Naive thymus-derived CD8-positive, alpha-beta T cell (primary cell): ENCODE results near the gene ENO1. TPM values are rescaled to one million over a fixed set of nuclear protein-coding genes. Genes with fewer than 3 reads are reported as not detected.
A peak's percentile ranks its signal among the peaks of the same experiment; 100 is the strongest.

Source experiments
- ATAC-seq, 2 donors: fragments of 150-1000 bp; cut with Tn5 transposase in 1 of 2; sonication (Bioruptor Pico), chemical (Tn5 transposase) in 1 of 2; 1 replicate in 1 of 2; 2 replicates in 1 of 2; pipeline ENCODE4 v1.10.0; 2021; ENCODE audit warnings: mild to moderate bottlenecking in 2 of 2, moderate library complexity in 2 of 2
- POLR2A ChIA-PET: fragments of 350-600 bp; sonication (Branson Sonifier 250); formaldehyde crosslinking; loops from one replicate; lab custom pipeline; 2021; ENCODE audit warnings: antibody characterized with exemption; lab: Charles Lee
- DNase-seq, 10 donors: peaks; one replicate each; pipeline versions ENCODE4 v3.0.0 to v3.0.0-alpha.2; 2020 to 2022
- H3K27ac Mint-ChIP-seq, 10 donors: one replicate each; pipeline ENCODE4 v1.8.0; 2020 to 2022; ENCODE audit warnings: mild to moderate bottlenecking in 10 of 10, mixed read lengths in 10 of 10, moderate library complexity in 4 of 10, inconsistent platforms in 1 of 10
- H3K27me3 Mint-ChIP-seq, 5 donors: one replicate each; pipeline ENCODE4 v1.8.0; 2021 to 2022; ENCODE audit warnings: mixed read lengths in 5 of 5
- H3K36me3 Mint-ChIP-seq, 3 donors: one replicate each; pipeline ENCODE4 v1.8.0; 2020 to 2022; ENCODE audit warnings: mixed read lengths in 3 of 3, mild to moderate bottlenecking in 2 of 3, inconsistent platforms in 1 of 3
- H3K4me1 Mint-ChIP-seq, 4 donors: one replicate each; pipeline ENCODE4 v1.8.0; 2021 to 2022; ENCODE audit warnings: mixed read lengths in 4 of 4
- H3K4me3 Mint-ChIP-seq, 10 donors: one replicate each; pipeline ENCODE4 v1.8.0; 2020 to 2022; ENCODE audit warnings: mild to moderate bottlenecking in 10 of 10, mixed read lengths in 10 of 10, moderate library complexity in 6 of 10, inconsistent platforms in 1 of 10
- H3K9me3 Mint-ChIP-seq, 9 donors: one replicate each; pipeline ENCODE4 v1.8.0; 2020 to 2022; ENCODE audit warnings: mixed read lengths in 9 of 9, mild to moderate bottlenecking in 3 of 9, inconsistent platforms in 1 of 9, moderate library complexity in 1 of 9
- polyA plus RNA-seq, 3 donors: library from polyadenylated mRNA; unstranded; fragments of 300-500 nt; fragmentation: Illumina TruSeq; gene quantifications; one replicate each; pipeline ENCODE4 v1.2.3, GENCODE V29; 2021
- total RNA-seq, 8 experiments: library from RNA in 2 of 8; stranded (reverse) in 2 of 8; gene quantifications; one replicate each; pipeline ENCODE4 v1.2.3 and lab custom pipeline; 2021 to 2026

ENO1 gene
- total and polyA plus RNA-seq, 5 experiments from 2014 or later: 225 to 1,190 (median 873) TPM

DNA sequence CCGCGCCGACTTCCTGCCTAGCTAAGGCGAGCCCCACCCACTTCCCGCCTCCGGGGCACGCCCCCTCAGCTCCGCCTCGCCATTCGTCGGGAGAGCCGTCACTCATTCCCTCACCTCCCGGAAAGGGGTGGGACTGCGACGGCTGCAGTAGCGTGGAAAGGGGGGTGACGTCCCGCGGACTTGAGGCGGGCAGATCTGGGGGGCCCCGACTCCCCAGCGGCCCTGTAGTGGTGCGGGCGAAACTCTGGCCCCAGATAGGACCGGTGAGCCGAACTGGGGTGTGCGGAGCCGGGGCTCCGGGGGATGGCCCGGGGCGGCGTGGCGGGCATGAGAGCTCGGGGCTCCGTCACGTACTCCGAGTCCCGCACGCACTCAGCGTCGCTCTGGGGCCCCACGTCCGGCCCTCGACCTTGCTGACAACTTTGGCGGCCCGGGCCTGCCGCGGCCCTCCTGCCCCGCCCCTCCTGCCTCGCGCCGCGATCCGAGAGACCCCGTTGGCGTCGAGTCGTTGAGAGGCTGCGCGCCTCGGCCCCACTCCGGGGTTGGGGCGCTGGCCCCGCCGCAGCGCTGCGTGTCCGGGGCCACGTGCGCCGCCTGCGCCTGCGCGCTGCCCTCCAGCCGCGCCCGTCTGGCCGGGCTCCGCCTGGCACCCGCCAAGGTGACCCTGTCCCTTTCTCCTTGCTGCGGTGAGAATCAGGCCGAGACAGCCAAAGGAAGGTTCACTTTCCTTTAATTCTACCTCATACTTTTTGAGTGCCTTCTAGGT, 395 bp upstream of the ENO1 start:
- Mint-ChIP-seq H3K27ac (peak overlapping the region; percentile 87 to 98 (median 96)), H3K36me3 (peaks cover 0 to 27% (median 9%) of the 10 kb centered on the region in 3 donors), H3K4me3 (peak overlapping the region; percentile 89 to 97 (median 94)), H3K4me1 (peaks cover 12 to 49% (median 44%) of the 10 kb centered on the region in 4 donors), H3K9me3 (no peaks in the 10 kb centered on the region), H3K27me3 (no peaks in the 10 kb centered on the region)
- peak; percentile 96 to 100 (median 99) for DNase-seq
- POLR2A ChIA-PET: interaction anchor here (0.7 to 2.9 kb wide), 31 partner anchors 8 to 454 kb away, joined by 3 to 27 read pairs (median 6); partner anchors contain the start of genes CA6 and RERE
- peak; percentile 78 to 86 for ATAC-seq

GRCh38 chr1:8876087-8876486, 2.4 kb downstream of the ENO1 start:
- Mint-ChIP-seq H3K36me3 (peaks cover 0 to 55% (median 15%) of the 10 kb centered on the region in 3 donors), H3K27ac (peak overlapping the region; percentile 83 to 96 (median 92)), H3K27me3 (no peaks in the 10 kb centered on the region), H3K4me1 (peaks cover 17 to 73% (median 68%) of the 10 kb centered on the region in 4 donors), H3K9me3 (no peaks in the 10 kb centered on the region), H3K4me3 (peak overlapping the region; percentile 89 to 97 (median 94))
- POLR2A ChIA-PET: no interaction called here
- no peak for ATAC-seq
- no peak for DNase-seq

GRCh38 chr1:8875216-8875861, 3.1 kb downstream of the ENO1 start:
- DNase-seq: peak in 1 of 10 donors; percentile 17
- no peak for ATAC-seq
- Mint-ChIP-seq H3K4me3 (peak overlapping the region; percentile 89 to 97 (median 94)), H3K27ac (peak overlapping the region; percentile 51 to 96 (median 92)), H3K36me3 (peaks cover 0 to 63% (median 18%) of the 10 kb centered on the region in 3 donors), H3K9me3 (no peaks in the 10 kb centered on the region), H3K4me1 (peaks cover 22 to 76% (median 72%) of the 10 kb centered on the region in 4 donors), H3K27me3 (no peaks in the 10 kb centered on the region)
- POLR2A ChIA-PET: interaction anchor here (0.5 to 1.6 kb wide), 7 partner anchors 11 to 355 kb away, joined by 3 to 9 read pairs (median 4); no protein-coding TSS in a partner anchor

DNA sequence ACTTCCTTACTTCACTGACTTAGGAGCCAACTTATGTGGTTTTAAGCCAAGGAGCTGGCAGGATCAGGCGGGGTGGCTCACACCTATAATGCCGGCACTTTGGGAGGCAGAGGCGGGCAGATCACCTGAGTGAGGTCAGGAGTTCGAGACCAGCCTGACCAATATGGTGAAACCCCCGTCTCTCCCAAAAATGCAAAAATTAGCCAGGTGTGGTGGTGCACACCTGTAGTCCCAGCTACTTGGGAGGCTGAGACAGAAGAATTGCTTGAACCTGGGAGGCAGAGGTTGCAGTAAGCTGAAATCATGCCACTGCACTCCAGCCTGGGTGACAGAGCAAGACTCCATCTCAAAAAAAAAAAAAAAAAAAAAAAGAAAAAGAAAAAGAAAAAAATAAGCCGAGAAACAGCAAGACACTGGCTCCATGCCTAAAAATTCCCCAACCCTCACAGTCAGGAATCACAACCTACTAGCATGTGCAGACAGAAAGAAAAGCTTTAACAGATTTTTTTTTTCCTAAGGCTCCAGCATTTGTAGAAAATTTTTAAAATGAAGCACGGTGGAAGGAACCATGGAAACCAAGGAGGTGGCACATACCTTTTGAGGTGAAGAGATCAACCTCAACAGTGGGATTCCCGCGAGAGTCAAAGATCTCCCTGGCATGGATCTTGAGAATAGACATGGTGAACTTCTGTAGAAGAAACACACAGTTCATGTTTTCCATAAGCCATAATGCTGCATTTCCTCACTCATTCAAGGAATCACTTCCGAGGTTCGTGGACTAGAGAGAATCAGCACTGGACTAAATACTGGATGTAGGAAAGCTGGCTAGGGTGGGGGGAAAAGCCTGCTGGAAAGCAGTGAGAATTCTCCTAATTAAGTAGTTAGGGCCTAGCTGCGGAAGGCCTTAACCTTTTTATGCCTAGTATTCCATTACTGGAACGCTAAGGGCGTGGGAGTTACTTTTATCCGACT, 4.0 kb downstream of the ENO1 start:
- ATAC-seq: no peak
- POLR2A ChIA-PET: interaction anchor here (0.5 to 1.6 kb wide), 10 partner anchors 12 to 354 kb away, joined by 3 to 9 read pairs (median 3); partner anchors contain the start of gene RERE
- Mint-ChIP-seq H3K36me3 (peaks cover 0 to 71% (median 23%) of the 10 kb centered on the region in 3 donors), H3K27ac (peak overlapping the region; percentile 61 to 96 (median 89)), H3K9me3 (no peaks in the 10 kb centered on the region), H3K4me3 (peak overlapping the region in 9 of 10 donors; percentile 91 to 97 (median 94)), H3K4me1 (peaks cover 20 to 71% (median 69%) of the 10 kb centered on the region in 4 donors), H3K27me3 (no peaks in the 10 kb centered on the region)
- DNase-seq: no peak

DNA sequence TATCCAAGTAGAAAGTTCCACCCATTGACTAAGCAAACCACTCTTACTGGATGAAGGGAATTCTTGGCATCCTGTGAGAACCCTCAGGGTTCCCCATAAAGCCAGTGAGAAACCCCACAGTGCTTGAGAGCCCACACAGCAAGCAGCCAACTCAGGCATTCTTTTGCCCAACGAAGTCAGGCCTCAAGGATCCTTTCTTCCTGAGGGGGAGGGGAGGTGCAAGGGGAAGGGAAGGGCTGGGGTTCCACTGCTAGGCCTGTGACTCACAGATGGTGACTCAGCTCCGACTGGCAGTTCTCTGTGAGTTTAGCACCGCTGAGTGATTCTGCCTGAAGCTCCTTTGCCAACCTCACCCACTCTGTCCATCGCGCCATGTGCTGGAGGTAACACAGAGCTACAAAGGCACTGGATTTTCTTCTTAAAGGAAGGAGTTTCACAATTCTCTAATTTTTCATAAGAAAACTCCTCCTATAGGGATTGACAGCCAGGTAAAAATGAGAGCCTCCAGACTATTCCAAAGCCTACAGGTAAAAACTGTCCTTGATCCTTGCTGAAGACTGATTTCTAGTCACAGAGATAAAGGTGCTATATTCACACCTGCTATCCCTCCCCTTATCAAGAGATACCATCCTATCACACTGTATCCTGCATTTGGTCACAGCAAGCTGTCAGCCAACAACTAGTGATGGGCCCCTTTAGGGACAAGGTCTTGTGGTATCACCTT, 4.8 kb downstream of the ENO1 start:
- H3K9me3 Mint-ChIP-seq: no peaks in the 10 kb centered on the region
- peaks cover 23 to 73% (median 69%) of the 10 kb centered on the region in 4 donors for H3K4me1 Mint-ChIP-seq
- peaks cover 4 to 78% (median 23%) of the 10 kb centered on the region in 3 donors for H3K36me3 Mint-ChIP-seq
- ATAC-seq (peak in 1 of 2 donors; percentile 4), DNase-seq (peak in 2 of 10 donors; percentile 38 to 61)
- peak overlapping the region in 9 of 10 donors; percentile 10 to 67 (median 49) for H3K4me3 Mint-ChIP-seq
- H3K27me3 Mint-ChIP-seq: no peaks in the 10 kb centered on the region
- POLR2A ChIA-PET: interaction anchor here (0.5 to 1.6 kb wide), 6 partner anchors 13 to 114 kb away, joined by 3 to 9 read pairs (median 3); partner anchors contain the start of gene RERE
- H3K27ac Mint-ChIP-seq: peak overlapping the region; percentile 8 to 84 (median 69)

- H3K36me3 Mint-ChIP-seq: peaks cover 4 to 82% (median 23%) of the 10 kb centered on the region in 3 donors
- H3K9me3 Mint-ChIP-seq: no peaks in the 10 kb centered on the region
- POLR2A ChIA-PET: interaction anchor here (1.0 to 1.3 kb wide), 2 partner anchors 52 to 115 kb away, joined by 3 read pairs; no protein-coding TSS in a partner anchor
- H3K27me3 Mint-ChIP-seq: no peaks in the 10 kb centered on the region
- DNase-seq (no peak), ATAC-seq (no peak)
- H3K27ac Mint-ChIP-seq: peak overlapping the region; percentile 8 to 84 (median 69)
- peaks cover 23 to 74% (median 67%) of the 10 kb centered on the region in 4 donors for H3K4me1 Mint-ChIP-seq
- H3K4me3 Mint-ChIP-seq: peak overlapping the region in 8 of 10 donors; percentile 18 to 67 (median 50)
These were observed 5.5 kb downstream of the ENO1 start for GRCh38 chr1:8873001-8873400.

DNA sequence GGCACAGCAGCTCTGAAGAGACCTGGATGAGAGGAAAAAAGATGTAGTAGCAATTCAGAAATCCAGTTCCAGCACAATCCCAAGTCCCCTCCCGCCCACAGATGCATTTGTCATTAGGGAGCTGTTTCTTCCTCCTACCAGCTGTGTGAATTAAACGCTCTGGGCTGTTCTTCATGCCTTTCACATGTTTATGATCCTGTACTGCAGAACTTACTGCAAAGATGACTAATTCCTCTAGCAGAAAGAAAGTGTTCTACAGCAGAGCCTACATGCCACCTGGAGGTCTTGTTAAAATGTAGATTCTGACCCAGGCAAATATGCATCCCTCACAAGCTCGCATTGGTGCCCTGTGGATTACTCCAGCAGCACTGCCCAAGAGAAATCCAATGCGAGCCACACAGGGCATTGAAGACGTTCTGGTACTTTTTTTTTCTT, 6.5 kb downstream of the ENO1 start:
- Mint-ChIP-seq H3K4me3 (peak overlapping the region in 2 of 10 donors; percentile 4 to 30), H3K27ac (peak overlapping the region in 9 of 10 donors; percentile 16 to 84 (median 59)), H3K9me3 (no peaks in the 10 kb centered on the region), H3K27me3 (no peaks in the 10 kb centered on the region), H3K4me1 (peaks cover 23 to 73% (median 67%) of the 10 kb centered on the region in 4 donors), H3K36me3 (peaks cover 4 to 92% (median 28%) of the 10 kb centered on the region in 3 donors)
- ATAC-seq (no peak), DNase-seq (no peak)
- POLR2A ChIA-PET: interaction anchor here (0.6 kb wide), 1 partner anchor 31 kb away, joined by 3 read pairs; no protein-coding TSS in a partner anchor

GRCh38 chr1:8871539-8871935, 6.9 kb downstream of the ENO1 start:
- peak in 4 of 10 donors; percentile 21 to 67 (median 32) for DNase-seq
- peak overlapping the region in 1 of 10 donors; percentile 4 for H3K4me3 Mint-ChIP-seq
- H3K36me3 Mint-ChIP-seq: peaks cover 4 to 95% (median 28%) of the 10 kb centered on the region in 3 donors
- H3K27me3 Mint-ChIP-seq: no peaks in the 10 kb centered on the region
- H3K9me3 Mint-ChIP-seq: no peaks in the 10 kb centered on the region
- peaks cover 23 to 71% (median 66%) of the 10 kb centered on the region in 4 donors for H3K4me1 Mint-ChIP-seq
- no peak for ATAC-seq
- peak overlapping the region in 7 of 10 donors; percentile 59 to 84 (median 69) for H3K27ac Mint-ChIP-seq
- POLR2A ChIA-PET: no interaction called here

DNA sequence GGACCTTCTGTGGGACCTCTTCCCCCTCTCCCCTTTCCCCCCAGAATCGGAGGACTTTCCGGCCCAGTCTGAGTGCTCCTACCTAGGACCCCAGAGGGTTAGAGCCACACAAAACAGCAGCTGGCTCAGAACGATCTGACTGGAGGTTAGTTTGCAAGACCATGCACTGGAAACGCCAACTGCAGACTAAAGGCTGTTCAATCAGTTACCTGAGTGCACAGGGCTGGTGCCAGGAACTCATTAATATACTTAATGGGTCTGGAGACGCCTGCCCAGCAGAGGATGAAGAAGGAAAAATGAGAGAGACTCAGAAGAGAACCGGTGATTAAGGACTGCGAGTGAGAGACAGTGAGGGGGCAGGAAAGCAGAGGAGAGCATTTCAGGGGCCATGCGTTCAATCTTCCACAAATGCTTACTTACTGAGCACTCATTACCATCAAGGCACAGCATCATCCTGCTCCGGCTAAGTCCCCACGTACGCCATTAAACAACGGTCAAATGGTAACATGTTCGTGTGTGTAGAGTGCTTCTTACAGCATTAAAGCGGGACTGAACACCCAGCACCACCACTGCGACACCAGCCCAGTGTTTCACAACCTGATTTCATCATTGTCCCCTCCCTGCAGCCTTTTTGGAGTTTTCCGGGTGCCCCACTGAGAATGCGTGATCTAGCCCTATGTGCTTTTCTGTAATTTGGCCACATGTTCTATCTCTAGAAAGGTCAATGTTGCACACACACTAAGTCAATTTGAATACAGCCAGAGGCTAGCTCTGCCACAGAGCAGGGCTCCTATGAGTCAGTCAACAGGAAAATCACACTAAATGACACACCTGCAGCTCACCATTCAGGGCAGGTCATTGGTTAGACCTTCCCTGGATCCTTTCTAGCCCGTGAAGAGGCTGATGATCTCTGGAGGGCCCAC, 7.6 kb downstream of the ENO1 start:
- Mint-ChIP-seq H3K36me3 (peaks cover 4 to 94% (median 25%) of the 10 kb centered on the region in 3 donors), H3K4me3 (no peak overlapping the region), H3K4me1 (peaks cover 21 to 65% (median 60%) of the 10 kb centered on the region in 4 donors), H3K27ac (peak overlapping the region in 6 of 10 donors; percentile 25 to 84 (median 69)), H3K27me3 (no peaks in the 10 kb centered on the region), H3K9me3 (no peaks in the 10 kb centered on the region)
- ATAC-seq (no peak), DNase-seq (no peak)
- POLR2A ChIA-PET: no interaction called here

GRCh38 chr1:8870103-8870502, 8.4 kb downstream of the ENO1 start:
- peak overlapping the region in 4 of 10 donors; percentile 7 to 46 (median 29) for H3K27ac Mint-ChIP-seq
- DNase-seq (no peak), ATAC-seq (no peak)
- peaks cover 4 to 93% (median 24%) of the 10 kb centered on the region in 3 donors for H3K36me3 Mint-ChIP-seq
- H3K27me3 Mint-ChIP-seq: no peaks in the 10 kb centered on the region
- no peaks in the 10 kb centered on the region for H3K9me3 Mint-ChIP-seq
- POLR2A ChIA-PET: no interaction called here
- no peak overlapping the region for H3K4me3 Mint-ChIP-seq
- H3K4me1 Mint-ChIP-seq: peaks cover 18 to 58% (median 52%) of the 10 kb centered on the region in 4 donors
